AG04450 (cell line): Measurements from ENCODE around the gene QRICH1. TPM values are rescaled to one million over a fixed set of nuclear protein-coding genes. Genes with fewer than 3 reads are reported as not detected.
A peak's percentile ranks its signal among the peaks of the same experiment; 100 is the strongest.

Experiments
- CTCF ChIA-PET: fragments of 300-600, 350-600 bp; formaldehyde crosslinking; extraction: SDS; loops from one replicate; lab custom pipeline; 2022; ENCODE audit warnings: antibody characterized with exemption, inconsistent platforms; lab: Charles Lee
- POLR2A ChIA-PET: fragments of 350-600 bp; formaldehyde crosslinking; extraction: SDS; loops from one replicate; lab custom pipeline; 2021; ENCODE audit warnings: antibody characterized with exemption, inconsistent platforms; lab: Yijun Ruan, JAX
- DNase-seq: peaks from one replicate; pipeline ENCODE4 v3.0.0-alpha.2; 2011; ENCODE audit warnings: low read depth, low spot score
- H3K27ac ChIP-seq: one replicate; pipeline ENCODE4 v1.5.1; 2012; ENCODE audit warnings: low read depth, low read length, control low read depth
- H3K27me3 ChIP-seq: one replicate; pipeline ENCODE4 v1.6.0; 2012; ENCODE audit warnings: low read length; ENCODE audit not compliant: control insufficient read depth, insufficient read depth
- H3K4me3 ChIP-seq: 2 replicates; pipeline ENCODE4 v1.5.1; 2011; ENCODE audit warnings: mild to moderate bottlenecking, low read depth, low read length, control low read depth
- H3K9me3 ChIP-seq: 2 replicates; pipeline ENCODE4 v1.5.1; 2012; ENCODE audit warnings: low read length; ENCODE audit not compliant: control insufficient read depth, insufficient read depth
- CTCF ChIP-seq: IDR thresholded peaks from 2 replicates; pipeline ENCODE4 v1.5.1; 2011; ENCODE audit warnings: low read depth, low read length, control low read depth, inconsistent platforms
- polyA plus RNA-seq: library from polyadenylated mRNA; depleted of rRNA; stranded (reverse); fragments of >200 nt; gene quantifications from 2 replicates; pipeline ENCODE4 v1.2.3, GENCODE V29; 2011

The QRICH1 gene
- polyA plus RNA-seq, 1 experiment: 69.7 TPM

- ChIA-PET CTCF (interaction anchor here (0.6 to 3.8 kb wide), 5 partner anchors 9 to 281 kb away, joined by 3 to 24 read pairs (median 7); partner anchors contain the start of genes QRICH1 and WDR6), POLR2A (interaction anchor here (0.6 to 4.1 kb wide), 16 partner anchors 8 to 368 kb away, joined by 3 to 74 read pairs (median 4); partner anchors contain the start of genes IMPDH2, P4HTM, QRICH1 and USP4)
- TF ChIP-seq CTCF: no peak
- Histone ChIP-seq H3K27me3 (no peaks in the 10 kb centered on the region), H3K4me3 (peak overlapping the region; percentile 98), H3K9me3 (no peaks in the 10 kb centered on the region; the same call in 1 of the 2 replicates), H3K27ac (peak overlapping the region; percentile 70)
- DNase-seq: no peak
Observed at GRCh38 chr3:49020330-49021212, 73.3 kb downstream of the QRICH1 start.

GRCh38 chr3:49019941-49020329 lies 73.9 kb downstream of the QRICH1 start:
- TF ChIP-seq CTCF: no peak
- peak overlapping the region; percentile 98 for H3K4me3 ChIP-seq
- no peaks in the 10 kb centered on the region for H3K27me3 ChIP-seq
- peak overlapping the region; percentile 70 for H3K27ac ChIP-seq
- ChIA-PET CTCF (interaction anchor here (0.6 to 3.8 kb wide), 5 partner anchors 8 to 280 kb away, joined by 3 to 24 read pairs (median 6); partner anchors contain the start of genes QRICH1 and WDR6), POLR2A (interaction anchor here (0.6 to 4.1 kb wide), 11 partner anchors 9 to 257 kb away, joined by 3 to 74 read pairs (median 11); partner anchors contain the start of genes IMPDH2, P4HTM, QRICH1 and WDR6)
- no peak for DNase-seq
- no peaks in the 10 kb centered on the region; the same call in 1 of the 2 replicates for H3K9me3 ChIP-seq

GRCh38 chr3:49018707-49019006 lies 75.2 kb downstream of the QRICH1 start:
- no peak for TF ChIP-seq CTCF
- ChIA-PET POLR2A (interaction anchor here (0.6 to 4.0 kb wide), 6 partner anchors 10 to 725 kb away, joined by 3 to 33 read pairs (median 6); partner anchors contain the start of genes IMPDH2, P4HTM, QRICH1 and WDR6), CTCF (interaction anchor here (0.6 kb wide), 1 partner anchor 31 kb away, joined by 3 read pairs; no protein-coding TSS in a partner anchor)
- H3K27ac ChIP-seq: peak overlapping the region; percentile 39
- peak overlapping the region; percentile 80 for H3K4me3 ChIP-seq
- H3K27me3 ChIP-seq: no peaks in the 10 kb centered on the region
- no peaks in the 10 kb centered on the region; the same call in 1 of the 2 replicates for H3K9me3 ChIP-seq
- no peak for DNase-seq

- CTCF ChIA-PET: interaction anchor here (0.6 to 1.3 kb wide), 2 partner anchors 9 to 30 kb away, joined by 3 to 4 read pairs; no protein-coding TSS in a partner anchor
- Histone ChIP-seq H3K9me3 (no peaks in the 10 kb centered on the region; the same call in 1 of the 2 replicates), H3K4me3 (peak within 1 kb of the TSS; percentile 80), H3K27ac (peak within 1 kb of the TSS; percentile 39), H3K27me3 (no peaks in the 10 kb centered on the region)
- no peak for DNase-seq
- TF ChIP-seq CTCF: no peak
- POLR2A ChIA-PET: interaction anchor here (0.6 to 4.0 kb wide), 10 partner anchors 9 to 725 kb away, joined by 3 to 33 read pairs (median 4); partner anchors contain the start of genes IMPDH2, P4HTM, QRICH1 and WDR6
Observed at GRCh38 chr3:49017971-49018706, 75.7 kb downstream of the QRICH1 start, which contains the start of gene DALRD3. Gene DALRD3, minus strand, starts transcription at chr3:49018580. Its CDS starts 16 bp downstream, at chr3:49018564.
